Measurements from ENCODE around the gene NIN. TPM values are rescaled to one million over a fixed set of nuclear protein-coding genes. Genes with fewer than 3 reads are reported as not detected.

The NIN gene
- total RNA-seq, 1 donor from 2014 or later, result 68.9 TPM

DNA sequence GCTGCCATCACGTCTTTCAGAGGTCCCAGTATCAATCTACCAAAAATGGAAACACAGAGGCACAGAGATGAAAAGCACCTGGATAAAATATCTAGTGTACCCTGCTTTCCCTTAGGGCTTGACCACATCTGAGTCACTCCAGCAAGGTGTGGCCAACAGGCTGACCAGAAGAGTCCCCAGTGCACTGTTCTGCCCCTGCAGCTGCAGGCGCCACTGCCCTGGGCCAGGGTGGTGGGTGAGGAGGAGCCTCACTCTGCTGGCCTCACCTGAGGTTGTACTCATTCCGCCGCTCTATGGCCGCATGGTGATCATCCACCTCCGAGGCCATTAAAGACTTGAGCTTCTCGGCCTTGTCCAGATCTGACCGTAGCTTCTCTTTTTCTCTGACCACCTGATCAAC, 60.4 kb downstream of the NIN start:
- intact Hi-C loops (cut with micrococcal nuclease), result no loop called here

DNA sequence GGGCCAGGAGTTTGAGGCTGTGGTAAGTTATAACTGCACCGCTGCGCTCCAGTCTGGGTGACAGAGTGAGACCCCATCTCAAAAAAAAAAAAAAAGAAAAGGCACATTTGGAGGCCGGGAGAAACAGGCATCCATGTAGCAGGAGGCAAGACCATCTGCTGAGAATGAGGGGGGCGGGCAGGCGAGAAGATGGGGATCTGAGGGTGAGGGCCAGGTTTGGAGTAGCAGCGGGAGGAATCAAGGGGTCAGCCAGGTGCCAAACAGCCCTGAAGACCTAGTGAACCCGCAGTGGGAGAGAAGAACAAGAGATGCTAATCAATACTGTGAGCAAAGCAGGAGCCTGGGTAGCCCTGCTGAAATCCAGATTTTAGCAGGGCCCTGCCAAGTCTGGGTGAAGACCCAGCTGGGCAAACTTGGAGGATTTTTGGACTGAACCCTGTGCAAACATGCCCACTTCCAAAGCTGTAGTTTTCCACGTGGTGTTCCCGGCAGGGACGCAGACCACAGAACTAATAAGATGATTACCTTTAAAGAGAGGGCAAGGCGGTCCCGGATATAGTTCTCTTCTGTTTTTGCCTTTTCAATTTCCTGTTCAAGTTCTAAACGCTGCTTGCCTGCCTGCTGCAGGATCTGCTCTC, 61.0 kb downstream of the NIN start:
- intact Hi-C loops (cut with micrococcal nuclease), result no loop called here

DNA sequence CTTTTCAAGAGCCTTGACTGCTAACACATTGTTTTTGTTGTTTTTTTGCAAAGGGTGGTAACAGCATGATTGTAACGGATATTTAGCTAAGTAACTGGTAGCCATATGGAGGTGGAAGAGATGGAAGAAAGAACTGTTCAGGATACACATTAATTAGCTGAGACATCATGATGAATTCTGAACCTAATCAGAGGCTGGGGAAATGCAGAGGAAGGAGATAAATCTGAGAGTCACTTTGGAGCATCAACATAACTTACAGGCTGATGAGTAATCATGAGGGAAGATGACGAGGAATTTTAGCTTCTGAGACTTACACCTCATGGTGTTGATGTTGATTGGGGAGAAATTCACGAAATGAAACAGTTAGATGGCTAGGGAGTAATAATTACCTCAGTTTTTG, 62.3 kb downstream of the NIN start:
- intact Hi-C loops (cut with micrococcal nuclease), result no loop called here

DNA sequence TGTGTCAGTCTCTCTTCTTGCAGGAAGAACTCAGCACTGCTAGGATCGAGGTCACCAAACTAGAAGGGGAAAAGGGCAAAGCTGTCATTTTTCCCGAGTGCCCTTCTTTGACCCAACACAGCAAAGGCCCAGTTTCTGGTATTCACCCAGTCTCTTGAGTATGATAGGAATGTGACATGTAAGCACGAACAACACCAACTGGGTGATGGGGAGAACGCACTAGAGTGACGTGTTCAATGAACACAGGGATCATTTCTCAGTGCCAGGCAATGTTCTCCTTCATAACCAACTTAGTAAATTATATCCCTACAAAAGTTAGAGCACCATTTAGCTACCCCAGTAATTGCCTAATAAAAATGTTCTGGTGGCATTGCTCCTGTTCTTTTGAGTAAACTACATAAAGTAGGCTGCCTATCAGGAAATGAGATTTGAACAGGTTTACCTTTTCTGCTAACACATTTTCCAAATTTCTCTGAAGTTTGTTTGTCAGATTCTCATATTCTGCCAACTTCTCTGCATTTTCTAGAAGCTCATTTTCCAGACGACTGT, 64.5 kb downstream of the NIN start:
- intact Hi-C loops (cut with micrococcal nuclease), result no loop called here

DNA sequence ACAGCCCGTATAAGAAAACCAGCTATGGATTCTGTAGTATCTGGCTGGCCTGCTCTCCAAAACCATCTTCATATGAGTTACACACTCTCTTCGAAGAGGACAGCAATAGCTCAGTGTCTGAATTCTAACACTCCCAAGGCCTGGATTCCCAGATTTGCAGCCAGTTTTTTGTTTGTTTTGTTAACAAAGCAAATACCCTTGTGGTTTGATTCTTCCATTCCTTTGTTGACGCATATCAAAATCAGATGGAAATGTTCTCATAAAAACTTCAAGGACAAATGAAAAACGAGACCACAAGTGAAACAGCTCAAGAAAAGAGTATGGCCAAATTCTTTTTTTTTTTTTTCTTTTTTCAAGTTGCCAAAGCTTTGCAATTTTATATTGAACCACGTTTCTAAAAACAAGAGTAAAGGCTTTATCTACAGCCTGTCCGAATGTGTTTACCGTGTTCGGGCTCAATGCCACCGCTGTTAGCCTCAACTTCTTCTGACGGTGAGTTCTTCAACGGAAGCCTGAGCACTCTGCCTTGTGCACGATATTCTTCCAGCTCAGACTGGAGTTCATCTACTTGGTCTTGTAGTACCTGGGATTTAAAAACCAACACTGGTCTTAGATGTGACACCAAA, 67.5 kb downstream of the NIN start:
- intact Hi-C loops (cut with micrococcal nuclease), result no loop called here

DNA sequence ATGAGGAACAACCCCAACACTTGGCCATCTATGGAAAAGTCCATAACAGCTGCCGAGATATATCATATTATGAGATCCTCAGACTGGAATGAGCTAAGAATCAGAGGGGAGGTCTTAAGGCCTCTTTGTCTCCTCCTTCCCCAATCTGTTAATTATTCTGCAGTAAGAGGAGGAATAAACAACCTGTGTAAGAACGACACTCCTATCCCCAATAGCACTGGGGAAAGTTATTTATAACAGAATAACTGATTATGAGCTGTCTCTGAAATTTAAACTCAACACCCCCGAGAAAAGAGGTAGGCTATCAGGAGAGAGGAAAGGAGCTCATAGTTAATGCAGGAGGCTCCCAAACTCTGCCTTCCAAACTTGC, 68.0 kb downstream of the NIN start:
- intact Hi-C loops (cut with micrococcal nuclease), result no loop called here

DNA sequence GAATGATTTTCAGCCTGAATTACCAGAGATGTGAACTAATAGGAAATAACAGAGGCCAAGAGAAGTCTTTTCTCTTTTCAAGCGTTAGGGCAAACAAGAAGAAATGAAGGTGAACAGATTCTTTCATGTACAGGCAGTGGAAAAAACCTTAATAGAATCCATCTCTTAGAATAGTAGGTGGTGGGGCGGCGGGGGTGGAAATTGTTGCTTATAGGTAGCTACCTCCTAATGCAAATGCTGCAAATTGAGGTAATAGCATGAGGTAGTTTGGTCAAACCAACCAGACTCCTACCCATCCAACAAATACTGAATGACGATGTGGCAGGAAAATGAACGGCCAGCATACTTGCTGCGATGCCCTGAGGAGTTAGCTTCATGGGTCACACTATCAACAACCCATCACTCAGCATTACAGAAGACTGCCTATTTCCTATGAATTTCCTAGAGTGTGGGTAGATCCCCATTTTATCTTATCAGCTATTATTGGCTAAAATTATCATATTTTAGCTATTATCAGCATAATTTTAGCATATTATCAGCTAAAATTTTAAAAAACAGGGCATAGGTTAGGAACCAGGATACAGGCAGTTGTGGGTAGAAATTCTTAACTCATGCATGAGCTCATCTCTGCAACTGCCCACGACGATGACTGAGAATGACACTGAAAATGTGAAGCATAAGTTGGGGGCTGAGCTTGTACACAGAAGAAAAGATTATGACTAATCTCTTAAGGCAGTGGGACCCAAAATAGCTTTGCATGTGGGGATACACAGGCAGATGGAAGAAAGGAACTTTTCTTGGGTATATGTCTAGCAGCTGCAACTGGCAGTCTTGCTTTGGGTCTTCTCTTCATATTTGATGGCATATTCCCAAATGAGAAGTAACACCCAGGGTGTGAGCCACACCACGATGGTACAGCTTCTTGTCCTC, 68.7 kb downstream of the NIN start:
- intact Hi-C loops (cut with micrococcal nuclease), result no loop called here

DNA sequence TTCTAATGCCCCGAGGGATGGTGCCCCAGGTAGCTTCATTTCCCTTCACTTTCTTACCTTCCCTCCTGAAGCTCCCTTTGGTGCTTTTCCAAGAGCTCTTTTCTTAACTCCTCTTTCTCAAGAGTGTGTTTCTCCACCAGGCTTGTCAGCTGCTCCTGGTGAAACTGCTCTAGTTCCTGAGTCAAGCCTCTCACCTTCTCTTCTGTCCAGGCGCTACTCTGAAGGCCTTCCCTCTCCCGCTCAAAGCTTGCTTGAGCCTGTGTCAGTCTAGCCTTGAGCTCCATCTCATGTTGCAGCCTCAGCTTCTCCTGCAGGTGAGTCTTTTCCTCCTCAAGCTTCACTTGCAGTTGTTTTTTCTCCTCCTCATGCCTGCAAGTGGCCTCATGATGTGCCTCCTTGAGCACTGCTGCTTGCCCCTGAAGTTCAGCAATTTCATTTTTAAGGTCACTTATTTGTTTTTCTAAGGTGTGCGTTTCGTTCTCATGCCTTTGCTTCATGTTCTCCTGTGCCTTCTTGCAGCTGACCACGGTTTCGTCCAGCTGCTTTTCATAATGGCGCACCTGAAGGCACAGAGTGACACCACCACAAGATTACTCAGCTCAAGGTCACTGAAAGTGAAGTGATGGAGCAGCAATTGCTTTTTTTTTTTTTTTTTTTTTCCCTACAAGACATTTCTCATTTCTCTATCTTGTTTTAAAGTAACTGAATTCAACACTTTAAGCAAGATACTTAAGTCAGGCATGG, 71.0 kb downstream of the NIN start:
- intact Hi-C loops (cut with micrococcal nuclease), result no loop called here

DNA sequence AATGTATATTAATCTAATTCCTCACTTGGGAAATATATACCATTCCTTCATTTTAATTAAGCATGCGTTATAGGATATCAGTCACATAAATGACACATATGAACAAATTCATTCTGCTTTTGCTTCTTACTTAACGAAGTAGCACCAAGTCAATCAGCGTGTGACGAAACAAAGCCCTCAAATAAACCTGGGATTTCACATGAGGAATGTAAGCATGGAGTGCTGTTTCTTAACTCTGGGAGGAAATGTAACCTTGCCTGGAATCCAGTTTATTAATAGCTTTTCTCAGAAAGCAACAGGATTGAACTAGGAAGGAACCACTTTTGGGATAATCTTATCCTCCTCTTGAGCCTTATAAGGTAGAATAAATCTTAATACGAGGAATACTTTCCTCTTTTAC, 72.0 kb downstream of the NIN start:
- intact Hi-C loops (cut with micrococcal nuclease), result no loop called here

DNA sequence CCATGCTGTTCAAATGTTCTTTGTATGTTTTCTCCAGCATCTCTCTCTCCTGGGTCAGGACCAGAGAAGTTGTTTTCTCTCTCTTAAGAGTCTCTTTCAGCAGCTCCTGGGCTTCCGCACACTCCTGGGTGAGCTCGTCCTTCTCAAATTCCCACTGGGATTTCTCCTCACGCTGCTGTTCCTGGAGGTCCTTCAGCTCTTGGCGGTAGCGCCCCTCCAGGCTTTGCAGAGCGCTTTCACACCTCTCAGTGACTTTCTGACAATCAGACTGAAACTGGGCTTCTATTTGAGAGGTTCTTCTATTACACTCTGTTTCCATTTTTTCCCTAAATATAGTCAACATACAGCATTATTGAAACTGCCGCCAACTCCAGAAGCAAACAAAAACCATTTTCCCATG, 72.7 kb downstream of the NIN start:
- intact Hi-C loops (cut with micrococcal nuclease), result no loop called here

DNA sequence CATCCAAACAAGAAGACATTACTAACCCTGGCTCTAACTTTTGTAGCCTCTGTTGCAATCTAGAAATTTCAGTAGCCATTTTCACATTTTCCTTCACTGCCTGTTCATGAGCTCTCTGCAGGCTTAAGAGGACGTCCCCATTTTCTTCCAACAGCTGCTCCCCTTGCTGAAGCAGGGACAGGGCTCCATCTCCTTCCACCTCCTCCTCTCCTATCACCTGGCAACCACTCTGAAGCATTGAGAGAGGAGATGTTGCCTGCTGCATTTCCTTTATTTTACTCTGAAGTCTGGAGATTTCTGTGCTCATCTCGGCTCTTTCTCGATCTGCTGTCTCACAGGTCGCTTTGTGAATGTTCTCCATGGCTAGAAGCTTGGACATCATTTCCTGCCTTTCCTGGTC, 73.3 kb downstream of the NIN start:
- intact Hi-C loops (cut with micrococcal nuclease), result no loop called here

DNA sequence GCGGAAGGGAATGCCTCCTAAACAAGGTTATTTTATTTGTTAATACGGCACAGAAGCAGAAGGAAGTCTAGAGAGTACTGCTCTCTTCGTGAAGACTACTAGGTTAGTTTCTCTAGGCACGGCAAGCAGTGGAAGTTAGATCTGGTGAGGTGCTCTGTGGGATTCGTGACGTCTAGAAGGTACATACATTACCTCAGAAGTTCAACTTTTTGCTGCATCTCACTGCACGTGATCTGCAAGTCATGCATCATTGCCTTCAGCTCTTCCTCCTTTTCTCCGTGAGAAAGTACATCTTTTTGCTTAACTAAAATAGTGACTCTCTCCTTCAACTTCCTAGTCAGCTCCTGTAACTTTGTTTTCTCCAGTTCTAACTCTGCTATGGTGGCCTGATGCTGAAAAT, 74.7 kb downstream of the NIN start:
- intact Hi-C loops (cut with micrococcal nuclease), result no loop called here

DNA sequence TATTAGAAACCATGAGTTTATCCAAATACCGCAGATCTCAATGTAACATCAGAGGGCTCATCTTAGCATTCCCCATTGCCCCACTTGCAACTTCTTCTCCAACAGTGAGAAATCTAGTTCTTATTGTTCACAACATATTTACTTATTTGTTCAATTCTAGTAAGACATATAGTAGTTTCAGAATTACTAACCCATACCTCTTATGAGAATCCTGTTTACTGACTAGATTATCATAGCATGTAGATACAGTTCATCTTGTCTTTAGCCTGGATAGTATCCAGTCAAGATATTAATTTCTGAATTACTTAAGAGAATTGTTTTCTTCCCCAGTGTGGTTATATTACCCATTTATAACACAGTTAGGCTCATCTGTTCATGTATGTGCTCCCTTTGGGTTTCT, 80.6 kb downstream of the NIN start:
- intact Hi-C loops (cut with micrococcal nuclease), result no loop called here

DNA sequence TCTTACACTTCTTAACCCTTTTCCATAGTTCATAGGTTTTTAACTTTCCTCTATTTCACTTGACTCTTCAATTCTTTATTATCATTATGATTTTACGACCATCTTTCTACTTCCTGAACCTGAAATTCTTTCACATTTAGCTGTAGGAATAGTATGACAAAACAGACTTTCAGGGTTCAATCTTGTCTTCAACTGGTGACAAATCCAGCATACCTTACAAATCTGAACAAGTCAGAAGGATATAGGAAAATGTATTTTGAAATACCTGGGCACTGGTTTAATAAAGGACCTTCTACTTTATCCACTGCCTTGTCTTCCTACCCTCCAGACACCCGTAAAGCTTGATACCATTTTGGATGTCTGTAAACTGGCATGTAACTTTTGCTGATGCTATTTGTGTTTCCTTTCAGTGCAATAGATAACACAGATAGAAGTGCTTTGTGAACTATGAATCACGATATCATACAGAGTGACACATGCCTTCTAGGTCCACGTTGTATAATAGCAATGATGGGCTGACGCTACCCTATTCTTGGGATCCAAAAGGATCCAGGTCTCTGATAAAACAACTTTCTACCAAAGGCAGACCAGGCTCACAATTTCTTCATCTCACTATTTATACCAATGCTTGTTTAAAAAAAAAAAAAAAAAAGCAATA, 85.4 kb downstream of the NIN start:
- intact Hi-C loops (cut with micrococcal nuclease), result no loop called here

DNA sequence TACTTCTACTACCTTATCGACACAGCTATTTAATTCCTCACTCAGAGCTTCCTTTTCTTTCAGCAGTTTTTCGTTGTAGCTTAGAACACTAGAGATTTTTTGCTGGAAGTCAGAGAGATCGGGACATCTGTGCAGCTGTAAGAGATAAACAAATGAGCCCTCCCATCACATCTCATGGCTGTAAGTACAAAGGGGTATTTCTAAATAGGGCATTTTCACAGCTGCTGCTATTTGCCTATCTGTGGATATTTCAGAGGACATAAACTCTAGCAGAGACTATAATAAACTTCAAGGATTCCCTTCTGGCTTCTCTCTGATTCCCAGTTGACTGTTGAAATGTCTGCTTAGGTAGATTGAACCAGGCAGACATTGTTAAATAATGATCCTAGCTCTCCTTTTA, 86.7 kb downstream of the NIN start:
- intact Hi-C loops (cut with micrococcal nuclease), result no loop called here

DNA sequence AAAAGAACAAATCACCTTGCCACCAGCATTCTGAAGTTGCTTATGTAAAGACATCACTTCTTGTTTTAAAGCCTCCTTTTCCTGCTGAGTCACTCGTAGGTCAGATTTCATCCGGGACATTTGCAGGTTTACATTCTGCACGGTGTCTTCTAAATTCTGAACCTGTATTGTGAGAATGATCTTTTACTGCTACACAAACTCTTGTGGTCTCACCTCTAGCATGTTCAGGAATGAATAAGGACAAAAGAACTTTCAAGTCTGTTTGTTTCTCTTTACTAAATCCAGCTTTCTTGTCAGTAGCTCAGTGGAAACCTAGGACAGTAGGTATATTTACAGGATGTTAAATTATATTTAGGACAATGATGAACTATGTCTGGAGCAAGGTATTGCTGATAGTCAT, 89.4 kb downstream of the NIN start:
- intact Hi-C loops (cut with micrococcal nuclease), result loop anchor here (1.0 to 2.0 kb wide), 2 partner anchors 15 to 119 kb away; no protein-coding TSS in a partner anchor

DNA sequence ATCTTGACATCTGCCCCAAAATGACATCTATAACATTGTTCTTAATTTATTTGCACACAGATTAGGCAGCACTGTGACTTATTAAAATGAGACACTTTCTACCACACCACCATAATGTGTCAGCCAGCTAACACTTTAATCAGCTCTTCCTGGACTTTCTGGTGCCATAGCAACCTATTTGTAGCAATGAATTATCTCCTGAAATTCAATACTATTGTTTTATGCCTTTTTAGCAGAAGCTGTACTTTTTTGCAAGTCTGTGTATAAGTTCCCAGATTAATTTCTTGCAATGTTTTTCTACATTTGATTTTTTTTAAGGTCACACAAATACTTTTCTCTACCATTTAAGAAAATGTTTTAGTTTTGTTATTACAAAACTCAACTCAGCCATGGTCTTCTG, 90.1 kb downstream of the NIN start:
- intact Hi-C loops (cut with micrococcal nuclease), result loop anchor here (1.0 to 2.0 kb wide), 2 partner anchors 14 to 119 kb away; no protein-coding TSS in a partner anchor

DNA sequence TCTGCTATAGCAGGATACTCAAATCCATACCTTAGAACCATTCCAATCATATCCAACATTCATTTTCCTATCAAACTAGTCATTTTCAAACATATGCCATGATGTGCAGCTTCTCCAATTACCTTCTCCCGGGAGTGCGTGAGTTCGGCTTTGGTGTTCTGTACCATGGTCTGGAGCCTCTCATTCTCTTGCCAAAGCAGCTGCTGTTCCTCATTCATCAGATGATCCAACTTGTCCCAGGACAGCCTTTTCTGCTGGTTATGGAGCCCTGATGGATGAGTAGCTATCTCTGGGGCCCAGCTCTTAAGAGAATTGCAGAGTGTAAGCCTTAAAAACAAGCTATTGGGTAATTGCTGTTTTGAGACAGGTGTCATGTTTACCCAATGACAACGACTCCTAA, 91.8 kb downstream of the NIN start:
- intact Hi-C loops (cut with micrococcal nuclease), result loop anchor here (5.0 kb wide), 2 partner anchors 38 to 72 kb away; partner anchors contain the start of gene SAV1

DNA sequence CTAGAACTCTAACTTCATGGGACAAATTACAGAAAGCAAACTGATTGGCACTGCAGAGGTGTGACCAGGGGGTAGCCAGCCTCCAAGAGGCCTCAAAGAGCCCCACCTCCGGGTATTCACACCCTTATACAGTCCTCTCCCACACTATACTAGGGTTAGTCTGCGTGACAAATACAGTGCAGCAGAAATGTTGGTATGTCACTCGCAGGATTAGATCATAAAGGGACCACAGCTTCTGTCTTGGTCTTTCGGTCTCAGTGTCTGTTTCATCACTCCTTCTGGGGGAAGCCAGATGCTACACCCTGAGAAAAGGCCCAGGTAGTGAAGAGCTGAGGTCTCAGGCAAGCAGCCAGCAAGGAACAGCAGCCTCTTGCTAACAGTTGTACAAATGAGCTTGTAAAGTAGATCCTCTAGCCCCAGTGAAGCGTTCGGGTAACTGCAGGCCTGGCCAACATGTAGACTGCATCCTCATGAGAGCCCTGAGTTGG, 94.0 kb downstream of the NIN start:
- intact Hi-C loops (cut with micrococcal nuclease), result loop anchor here (5.0 kb wide), 2 partner anchors 40 to 70 kb away; partner anchors contain the start of gene SAV1

DNA sequence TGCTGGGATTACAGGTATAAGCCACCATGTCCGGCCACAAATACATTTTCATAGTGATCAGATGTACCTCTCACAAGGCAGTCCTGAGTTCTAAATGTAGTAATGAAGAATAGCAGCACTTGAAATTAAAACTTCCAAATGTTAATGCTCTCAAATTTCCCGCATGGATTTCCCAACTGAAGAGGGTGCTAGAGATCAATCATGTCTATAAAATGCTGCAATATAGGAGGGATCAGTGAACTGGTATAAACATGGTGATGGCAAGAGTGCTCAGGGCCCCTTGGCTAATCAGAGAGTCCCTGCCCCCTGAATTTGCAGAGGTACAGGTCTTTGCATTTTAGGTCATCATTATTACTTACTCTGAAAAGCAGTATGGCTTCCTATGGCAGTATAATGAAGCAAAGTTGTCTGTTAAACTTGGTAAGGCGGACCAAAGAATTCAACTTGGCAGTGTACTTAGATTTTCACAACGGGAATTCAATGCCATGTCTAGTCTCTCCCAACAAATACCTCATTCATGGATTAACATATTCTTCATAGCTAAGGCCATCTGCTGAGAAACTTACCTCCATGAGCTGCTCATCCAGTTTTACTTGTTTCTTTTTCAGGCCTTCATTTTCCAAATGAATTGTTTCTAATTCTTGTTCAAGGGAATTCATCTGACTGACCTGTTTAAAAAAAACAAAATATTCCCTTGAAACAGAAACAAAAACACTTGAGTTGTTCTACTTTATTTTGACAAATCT, 95.8 kb downstream of the NIN start:
- intact Hi-C loops (cut with micrococcal nuclease), result loop anchor here (5.0 kb wide), 2 partner anchors 42 to 68 kb away; partner anchors contain the start of gene SAV1

Data from T-helper 2 cell treated with Interferon-gamma antibody and Interleukin-4, amounts not matched to agents 100 ng/mL and 5 ng/mL, for 36 hours (primary cell).